Stomach (tissue), 9 donors: ENCODE results near the gene GNPNAT1. TPM values are rescaled to one million over a fixed set of nuclear protein-coding genes. Genes with fewer than 3 reads are reported as not detected.

Experiments used
- DNase-seq, 2 donors: peaks; one replicate each; pipeline versions ENCODE4 v3.0.0 to v3.0.0-alpha.2; 2013 to 2019
- H3K27ac ChIP-seq, 5 donors: fragments of 200-600 bp in 4 of 5; sonication (generic) in 4 of 5; one replicate each; pipeline ENCODE4 v1.5.1; 2013 to 2019; ENCODE audit warnings: mild to moderate bottlenecking in 1 of 5, moderate library complexity in 1 of 5
- H3K27me3 ChIP-seq, 3 donors: fragments of 200-600 bp; sonication (generic); one replicate each; pipeline ENCODE4 v1.5.1; 2017 to 2019; ENCODE audit warnings: mixed run types in 1 of 3
- H3K36me3 ChIP-seq, 4 donors: fragments of 200-600 bp; sonication (generic); 1 replicate in 3 of 4; 2 replicates in 1 of 4; pipeline ENCODE4 v1.5.1; 2016 to 2019
- H3K4me1 ChIP-seq, 4 donors: fragments of 200-600 bp; sonication (generic); one replicate each; pipeline ENCODE4 v1.5.1; 2016 to 2019
- H3K4me3 ChIP-seq, 4 donors: fragments of 200-600 bp; sonication (generic) in 3 of 4; one replicate each; pipeline ENCODE4 v1.5.1; 2016 to 2019; ENCODE audit warnings: mild to moderate bottlenecking in 1 of 4
- H3K9me3 ChIP-seq, 4 donors: fragments of 200-600 bp; sonication (generic); one replicate each; pipeline ENCODE4 v1.5.1; 2016 to 2019
- CTCF ChIP-seq, 7 experiments: fragments of 450-650 bp in 4 of 7; fragments of 200-600 bp in 3 of 7; sonication (generic) in 3 of 7; IDR thresholded peaks; one replicate each; pipeline ENCODE4 v1.5.1; 2016 to 2019; ENCODE audit warnings: antibody characterized with exemption in 7 of 7, control low read depth in 2 of 7, mild to moderate bottlenecking in 1 of 7
- EP300 ChIP-seq: sonication (generic); formaldehyde crosslinking; IDR thresholded peaks from one replicate; pipeline ENCODE4 v1.6.1; 2017; ENCODE audit warnings: antibody characterized with exemption
- POLR2A ChIP-seq, 4 donors: fragments of 450-650 bp; IDR thresholded peaks; one replicate each; pipeline ENCODE4 v1.6.1; 2016; ENCODE audit warnings: antibody characterized with exemption in 4 of 4, control low read depth in 2 of 4, mild to moderate bottlenecking in 1 of 4, moderate library complexity in 1 of 4
- POLR2AphosphoS5 ChIP-seq, 3 donors: sonication (generic); formaldehyde crosslinking; IDR thresholded peaks; one replicate each; pipeline ENCODE4 v1.6.1; 2016; ENCODE audit warnings: antibody characterized with exemption in 3 of 3
- WGBS, 5 donors: extraction: QIAGEN DNeasy Blood & Tissue Kit in 3 of 5; methylation state at CpG; one replicate each; pipeline versions ENCODE4 v1.1.5 to v1.1.7; 2013 to 2018; 5-methylcytosine and 5-hydroxymethylcytosine counted together
- intact Hi-C: fragments of 100-400 bp; cut with DNase I; formaldehyde crosslinking; loops from one replicate; pipeline ENCODE4 v1.15.1; 2023; ENCODE audit warnings: low total_unique reads
- polyA plus RNA-seq, 3 donors: library from polyadenylated mRNA; stranded (reverse); fragments of 200-250 nt; gene quantifications; one replicate each; pipeline ENCODE4 v1.2.3, GENCODE V29; 2013
- total RNA-seq, 5 donors: library from RNA; depleted of rRNA; stranded (reverse); fragments of >200 nt; gene quantifications; one replicate each; pipeline versions ENCODE4 v1.1.0 to v1.2.3, GENCODE V29; 2014 to 2016
- donor health status: healthy with polysubstance abuse.
- donor health status: Bipolar disorder and iron deficiency.
- donor health status: healthy.

GNPNAT1 gene
- total and polyA plus RNA-seq, 8 donors: 7.6 to 76.8 (median 25.0) TPM

DNA sequence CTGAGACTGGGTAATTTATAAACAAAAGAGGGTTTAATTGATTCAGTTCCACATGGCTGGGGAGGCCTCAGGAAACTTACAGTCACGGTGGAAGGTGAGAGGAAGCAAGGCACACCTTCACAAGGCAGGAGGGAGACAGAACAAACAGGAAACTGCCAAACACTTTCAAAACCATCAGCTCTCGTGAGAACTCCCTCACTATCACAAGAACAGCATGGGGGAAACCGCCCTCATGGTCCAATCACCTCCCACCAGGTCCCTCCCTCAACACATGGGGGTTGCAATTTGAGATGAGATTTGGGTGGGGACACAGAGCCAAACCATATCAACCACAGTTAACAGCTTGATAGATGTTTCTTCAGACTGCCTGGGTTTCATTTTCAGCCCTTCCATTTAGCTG lies 6.2 kb upstream of the GNPNAT1 start:
- no peaks in the 10 kb centered on the region for H3K36me3 ChIP-seq
- H3K27ac ChIP-seq: no peak overlapping the region
- intact Hi-C loops: no loop called here
- H3K4me3 ChIP-seq: no peak overlapping the region
- H3K4me1 ChIP-seq: peaks cover 0 to 8% (median 4%) of the 10 kb centered on the region in 4 donors
- DNase-seq: no peak
- 56 to 66% (median 59%) methylated on average over 3 of the region's 3 CpGs for WGBS, 5 donors
- H3K27me3 ChIP-seq: no peaks in the 10 kb centered on the region
- TF ChIP-seq CTCF (IDR thresholded peaks at IDR 0.05): no peak
- no peaks in the 10 kb centered on the region for H3K9me3 ChIP-seq

GRCh38 chr14:52793061-52793460 lies 1.7 kb upstream of the GNPNAT1 start:
- no peaks in the 10 kb centered on the region for H3K36me3 ChIP-seq
- peak overlapping the region in 4 of 5 donors; percentile 35 to 91 (median 70) for H3K27ac ChIP-seq
- no peak overlapping the region for H3K4me3 ChIP-seq
- peak in 1 of 2 donors; percentile 21 for DNase-seq
- peaks cover 0 to 40% (median 35%) of the 10 kb centered on the region in 4 donors for H3K4me1 ChIP-seq
- intact Hi-C loops: no loop called here
- no peaks in the 10 kb centered on the region for H3K27me3 ChIP-seq
- TF ChIP-seq POLR2AphosphoS5 (IDR thresholded peaks at IDR 0.05) (no peak), CTCF (IDR thresholded peaks at IDR 0.05) (no peak), EP300 (no peak), POLR2A (IDR thresholded peaks at IDR 0.05) (no peak)
- no peaks in the 10 kb centered on the region for H3K9me3 ChIP-seq
- 21 to 45% (median 39%) methylated on average over 2 of the region's 2 CpGs for WGBS, 5 donors

- H3K27ac ChIP-seq: peak overlapping the region; percentile 88 to 94 (median 91)
- TF ChIP-seq POLR2A (IDR thresholded peaks at IDR 0.05): no peak
- no peak for TF ChIP-seq CTCF (IDR thresholded peaks at IDR 0.05)
- no peaks in the 10 kb centered on the region for H3K27me3 ChIP-seq
- intact Hi-C loops: no loop called here
- H3K9me3 ChIP-seq: no peaks in the 10 kb centered on the region
- H3K4me3 ChIP-seq: peak overlapping the region; percentile 67 to 76 (median 73)
- peaks cover 0 to 40% (median 35%) of the 10 kb centered on the region in 4 donors for H3K4me1 ChIP-seq
- no peak for DNase-seq
- WGBS, 5 donors: 79 to 81% (median 81%) methylated on average over 7 of the region's 7 CpGs
- no peaks in the 10 kb centered on the region for H3K36me3 ChIP-seq
Observed at GRCh38 chr14:52792097-52792415, 649 bp upstream of the GNPNAT1 start.

DNA sequence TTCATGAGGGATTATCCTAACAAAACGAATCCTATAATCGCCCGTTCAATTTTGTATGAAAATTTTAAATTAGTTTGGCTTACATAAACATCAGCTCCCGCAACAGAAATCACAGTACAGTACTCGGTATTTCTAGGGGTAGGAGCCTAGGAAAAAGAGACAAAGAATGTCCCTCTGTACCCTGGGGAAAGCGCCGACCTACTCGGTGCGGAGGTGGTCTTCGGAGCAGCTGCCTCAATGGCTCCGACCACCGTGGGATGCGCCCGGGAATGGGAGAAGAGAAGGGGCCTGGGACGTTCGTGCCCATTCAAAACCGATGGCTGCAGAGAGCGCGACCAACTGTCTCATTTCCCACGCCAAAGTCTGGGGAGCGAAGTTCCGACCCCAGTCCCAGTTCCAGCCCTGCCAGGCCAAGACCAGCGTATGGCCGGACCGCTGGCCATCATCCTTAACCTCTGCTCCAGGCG lies 618 bp downstream of the GNPNAT1 start:
- WGBS, 5 donors: 1 to 2% (median 2%) methylated on average over 23 to 26 of the region's 26 CpGs
- TF ChIP-seq POLR2AphosphoS5 (IDR thresholded peaks at IDR 0.05) (no peak), EP300 (no peak), CTCF (IDR thresholded peaks at IDR 0.05) (no peak), POLR2A (IDR thresholded peaks at IDR 0.05) (no peak)
- no peaks in the 10 kb centered on the region for H3K36me3 ChIP-seq
- intact Hi-C loops: no loop called here
- peaks cover 0 to 40% (median 35%) of the 10 kb centered on the region in 4 donors for H3K4me1 ChIP-seq
- H3K4me3 ChIP-seq: peak overlapping the region; percentile 67 to 76 (median 73)
- H3K27ac ChIP-seq: peak overlapping the region; percentile 90 to 94 (median 91)
- DNase-seq: no peak
- H3K27me3 ChIP-seq: no peaks in the 10 kb centered on the region
- H3K9me3 ChIP-seq: no peaks in the 10 kb centered on the region
